Measurements from ENCODE around the gene C20orf202.

The C20orf202 gene

GRCh38 chr20:1163653-1164052 lies 39.6 kb upstream of the C20orf202 start:
- ATAC-seq (ENCODE audit: insufficient read depth, low read depth) = no peak
- TF ChIP-seq CTCF (IDR thresholded peaks at IDR 0.05; ENCODE audit: borderline replicate concordance, extremely low read depth, low read length, poor library complexity, severe bottlenecking) (no peak), EZH2 (IDR thresholded peaks at IDR 0.05; ENCODE audit: borderline replicate concordance, low read depth, low read length, severe bottlenecking) (no peak)
- Histone ChIP-seq H2AFZ (ENCODE audit: low read depth, low read length) (no peak overlapping the region), H3K4me2 (ENCODE audit: insufficient read depth, low read length) (no peak overlapping the region), H3K4me1 (ENCODE audit: insufficient read depth, low read length) (no peaks in the 10 kb centered on the region), H3K79me2 (ENCODE audit: insufficient read depth, low read length) (no peaks in the 10 kb centered on the region), H3K9ac (ENCODE audit: low read depth, low read length) (no peak overlapping the region), H3K27me3 (ENCODE audit: insufficient read depth, low read length, poor library complexity) (no peaks in the 10 kb centered on the region), H3K36me3 (ENCODE audit: insufficient read depth, low read length) (peaks cover 88% of the 10 kb centered on the region), H3K27ac (ENCODE audit: low read length) (no peak overlapping the region), H4K20me1 (ENCODE audit: insufficient read depth, low read length) (peaks cover 24% of the 10 kb centered on the region), H3K4me3 (ENCODE audit: low read depth in 1 of 2, low read length in 2 of 2) (no peak overlapping the region), H3K9me3 (ENCODE audit: insufficient read depth, low read length, severe bottlenecking) (no peaks in the 10 kb centered on the region)
- no peak for DNase-seq

GRCh38 chr20:1164871-1165270 lies 38.4 kb upstream of the C20orf202 start:
- peaks cover 23% of the 10 kb centered on the region for H4K20me1 ChIP-seq (ENCODE audit: insufficient read depth, low read length)
- H3K36me3 ChIP-seq (ENCODE audit: insufficient read depth, low read length) = peaks cover 92% of the 10 kb centered on the region
- H3K9ac ChIP-seq (ENCODE audit: low read depth, low read length) = no peak overlapping the region
- no peaks in the 10 kb centered on the region for H3K4me1 ChIP-seq (ENCODE audit: insufficient read depth, low read length)
- H3K9me3 ChIP-seq (ENCODE audit: insufficient read depth, low read length, severe bottlenecking) = no peaks in the 10 kb centered on the region
- no peaks in the 10 kb centered on the region for H3K79me2 ChIP-seq (ENCODE audit: insufficient read depth, low read length)
- no peak overlapping the region for H3K27ac ChIP-seq (ENCODE audit: low read length)
- DNase-seq = no peak
- H3K27me3 ChIP-seq (ENCODE audit: insufficient read depth, low read length, poor library complexity) = no peaks in the 10 kb centered on the region
- H2AFZ ChIP-seq (ENCODE audit: low read depth, low read length) = no peak overlapping the region
- no peak overlapping the region for H3K4me2 ChIP-seq (ENCODE audit: insufficient read depth, low read length)
- no peak for TF ChIP-seq EZH2 (IDR thresholded peaks at IDR 0.05; ENCODE audit: borderline replicate concordance, low read depth, low read length, severe bottlenecking)
- TF ChIP-seq CTCF (IDR thresholded peaks at IDR 0.05; ENCODE audit: borderline replicate concordance, extremely low read depth, low read length, poor library complexity, severe bottlenecking) = no peak
- no peak overlapping the region for H3K4me3 ChIP-seq (ENCODE audit: low read depth in 1 of 2, low read length in 2 of 2)
- no peak for ATAC-seq (ENCODE audit: insufficient read depth, low read depth)

GRCh38 chr20:1165521-1165920 lies 37.7 kb upstream of the C20orf202 start:
- H3K36me3 ChIP-seq (ENCODE audit: insufficient read depth, low read length) = peaks cover 92% of the 10 kb centered on the region
- no peak overlapping the region for H3K4me2 ChIP-seq (ENCODE audit: insufficient read depth, low read length)
- no peak overlapping the region for H3K9ac ChIP-seq (ENCODE audit: low read depth, low read length)
- TF ChIP-seq CTCF (IDR thresholded peaks at IDR 0.05; ENCODE audit: borderline replicate concordance, extremely low read depth, low read length, poor library complexity, severe bottlenecking) (no peak), EZH2 (IDR thresholded peaks at IDR 0.05; ENCODE audit: borderline replicate concordance, low read depth, low read length, severe bottlenecking) (no peak)
- H2AFZ ChIP-seq (ENCODE audit: low read depth, low read length) = no peak overlapping the region
- no peaks in the 10 kb centered on the region for H3K27me3 ChIP-seq (ENCODE audit: insufficient read depth, low read length, poor library complexity)
- no peak for ATAC-seq (ENCODE audit: insufficient read depth, low read depth)
- no peak overlapping the region for H3K27ac ChIP-seq (ENCODE audit: low read length)
- no peaks in the 10 kb centered on the region for H3K4me1 ChIP-seq (ENCODE audit: insufficient read depth, low read length)
- no peaks in the 10 kb centered on the region for H3K9me3 ChIP-seq (ENCODE audit: insufficient read depth, low read length, severe bottlenecking)
- DNase-seq = no peak
- no peak overlapping the region for H3K4me3 ChIP-seq (ENCODE audit: low read depth in 1 of 2, low read length in 2 of 2)
- H4K20me1 ChIP-seq (ENCODE audit: insufficient read depth, low read length) = peaks cover 22% of the 10 kb centered on the region
- no peaks in the 10 kb centered on the region for H3K79me2 ChIP-seq (ENCODE audit: insufficient read depth, low read length)

GRCh38 chr20:1165941-1166340 lies 37.3 kb upstream of the C20orf202 start:
- Histone ChIP-seq H3K27me3 (ENCODE audit: insufficient read depth, low read length, poor library complexity) (no peaks in the 10 kb centered on the region), H3K9ac (ENCODE audit: low read depth, low read length) (no peak overlapping the region), H2AFZ (ENCODE audit: low read depth, low read length) (no peak overlapping the region), H3K9me3 (ENCODE audit: insufficient read depth, low read length, severe bottlenecking) (no peaks in the 10 kb centered on the region), H3K4me3 (ENCODE audit: low read depth in 1 of 2, low read length in 2 of 2) (no peak overlapping the region), H3K4me1 (ENCODE audit: insufficient read depth, low read length) (no peaks in the 10 kb centered on the region), H3K79me2 (ENCODE audit: insufficient read depth, low read length) (no peaks in the 10 kb centered on the region), H3K36me3 (ENCODE audit: insufficient read depth, low read length) (peaks cover 92% of the 10 kb centered on the region), H3K27ac (ENCODE audit: low read length) (no peak overlapping the region), H4K20me1 (ENCODE audit: insufficient read depth, low read length) (peaks cover 20% of the 10 kb centered on the region), H3K4me2 (ENCODE audit: insufficient read depth, low read length) (no peak overlapping the region)
- DNase-seq (no peak), ATAC-seq (ENCODE audit: insufficient read depth, low read depth) (no peak)
- TF ChIP-seq CTCF (IDR thresholded peaks at IDR 0.05; ENCODE audit: borderline replicate concordance, extremely low read depth, low read length, poor library complexity, severe bottlenecking) = no peak
- TF ChIP-seq EZH2 (IDR thresholded peaks at IDR 0.05; ENCODE audit: borderline replicate concordance, low read depth, low read length, severe bottlenecking) = no peak

Data from DND-41 (cell line).